ENCODE data around the gene DKK3.

DKK3 gene

GRCh38 chr11:11940551-11940950 lies 67.9 kb downstream of the DKK3 start:
- peaks cover 59% of the 10 kb centered on the region for H3K36me3 Mint-ChIP-seq
- no peak overlapping the region for H3K4me3 Mint-ChIP-seq
- no peaks in the 10 kb centered on the region for H3K4me1 Mint-ChIP-seq
- H3K9me3 Mint-ChIP-seq, result no peaks in the 10 kb centered on the region
- H3K27me3 Mint-ChIP-seq, result no peaks in the 10 kb centered on the region
- no peak for ATAC-seq
- H3K27ac Mint-ChIP-seq, result no peak overlapping the region

DNA sequence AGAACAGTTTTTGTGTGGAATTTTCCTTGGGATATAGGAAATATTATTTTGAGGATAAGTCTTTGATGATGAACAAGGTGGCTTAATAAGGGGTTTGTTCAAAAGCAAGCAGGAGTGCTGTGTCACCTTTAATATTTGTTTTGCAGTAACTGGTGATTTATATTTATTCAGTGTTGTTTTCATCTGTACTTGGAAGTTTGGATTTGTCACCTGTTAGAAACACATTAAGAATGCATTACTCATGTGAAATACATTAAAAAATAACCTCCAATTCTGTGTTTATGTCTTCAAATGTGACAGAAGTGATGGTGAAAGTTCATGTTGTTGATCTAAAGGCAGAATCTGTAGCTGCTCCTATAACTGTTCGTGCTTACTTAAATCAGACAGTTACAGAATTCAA lies 70.5 kb downstream of the DKK3 start:
- H3K9me3 Mint-ChIP-seq, result no peaks in the 10 kb centered on the region
- peaks cover 68% of the 10 kb centered on the region for H3K36me3 Mint-ChIP-seq
- ATAC-seq, result no peak

GRCh38 chr11:11937433-11937832 lies 71.0 kb downstream of the DKK3 start:
- H3K27ac Mint-ChIP-seq, result no peak overlapping the region
- H3K4me3 Mint-ChIP-seq, result no peak overlapping the region
- no peaks in the 10 kb centered on the region for H3K4me1 Mint-ChIP-seq
- H3K27me3 Mint-ChIP-seq, result no peaks in the 10 kb centered on the region
- no peaks in the 10 kb centered on the region for H3K9me3 Mint-ChIP-seq
- peaks cover 68% of the 10 kb centered on the region for H3K36me3 Mint-ChIP-seq
- no peak for ATAC-seq

More for the DNA sequence above, 70.5 kb downstream of the DKK3 start:
- Mint-ChIP-seq H3K4me1 (no peaks in the 10 kb centered on the region), H3K4me3 (no peak overlapping the region), H3K27me3 (no peaks in the 10 kb centered on the region), H3K27ac (no peak overlapping the region)

GRCh38 chr11:11935536-11935935 lies 72.9 kb downstream of the DKK3 start:
- Mint-ChIP-seq H3K4me3 (no peak overlapping the region), H3K9me3 (no peaks in the 10 kb centered on the region), H3K36me3 (peaks cover 75% of the 10 kb centered on the region), H3K4me1 (no peaks in the 10 kb centered on the region), H3K27ac (no peak overlapping the region), H3K27me3 (no peaks in the 10 kb centered on the region)
- ATAC-seq, result no peak

DNA sequence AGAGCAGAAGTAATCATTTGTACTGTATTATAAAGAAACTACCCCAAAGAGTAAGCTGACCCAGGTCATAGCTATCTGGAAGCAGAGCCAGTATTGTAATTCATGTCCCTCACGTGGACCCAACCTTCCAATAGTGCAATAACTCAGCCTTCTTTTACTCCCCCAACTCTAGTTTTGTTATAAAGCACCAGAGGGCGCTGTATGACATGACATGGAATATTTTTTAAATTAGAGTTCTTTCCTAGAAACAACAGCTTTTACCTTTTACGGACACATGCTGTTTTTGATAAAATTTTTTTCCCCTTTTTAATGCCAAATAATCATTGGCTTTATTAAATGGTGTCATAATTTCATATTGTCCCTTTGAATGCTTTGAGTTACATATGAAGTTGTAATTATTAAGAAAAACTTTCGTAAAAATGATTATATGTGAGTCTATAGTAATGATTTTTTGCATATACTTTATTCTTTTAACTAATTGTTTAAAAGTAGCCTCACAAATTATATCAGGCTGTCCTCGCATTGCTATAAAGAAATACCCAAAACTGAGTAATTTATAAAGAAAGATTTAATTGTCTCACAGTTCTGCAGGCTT lies 76.9 kb downstream of the DKK3 start:
- no peak for ATAC-seq
- Mint-ChIP-seq H3K9me3 (peaks cover 5% of the 10 kb centered on the region), H3K4me3 (no peak overlapping the region), H3K27ac (no peak overlapping the region), H3K4me1 (peaks cover 3% of the 10 kb centered on the region), H3K36me3 (peaks cover 65% of the 10 kb centered on the region), H3K27me3 (no peaks in the 10 kb centered on the region)

DNA sequence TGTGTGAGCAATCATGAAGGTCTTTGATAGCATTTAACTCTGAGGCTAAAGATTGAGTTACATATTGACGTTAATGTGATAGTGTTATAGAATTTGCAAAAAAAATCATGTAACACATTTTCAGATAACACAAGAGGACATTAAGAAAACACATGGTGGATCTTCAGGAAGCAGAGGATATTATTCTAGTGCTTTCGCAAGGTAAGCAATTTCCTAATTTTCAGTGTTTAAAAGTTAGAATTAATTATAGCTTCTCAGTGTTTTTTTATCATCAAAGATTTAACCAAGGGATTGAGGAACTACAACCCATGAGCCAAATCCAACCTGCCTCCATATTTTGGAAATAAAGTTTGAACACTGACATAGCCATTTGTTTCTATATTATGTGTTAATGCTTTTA lies 78.5 kb downstream of the DKK3 start:
- Mint-ChIP-seq H3K4me1 (peaks cover 15% of the 10 kb centered on the region), H3K36me3 (peaks cover 75% of the 10 kb centered on the region), H3K27me3 (no peaks in the 10 kb centered on the region), H3K4me3 (no peak overlapping the region), H3K9me3 (peaks cover 9% of the 10 kb centered on the region), H3K27ac (no peak overlapping the region)
- no peak for ATAC-seq

DNA sequence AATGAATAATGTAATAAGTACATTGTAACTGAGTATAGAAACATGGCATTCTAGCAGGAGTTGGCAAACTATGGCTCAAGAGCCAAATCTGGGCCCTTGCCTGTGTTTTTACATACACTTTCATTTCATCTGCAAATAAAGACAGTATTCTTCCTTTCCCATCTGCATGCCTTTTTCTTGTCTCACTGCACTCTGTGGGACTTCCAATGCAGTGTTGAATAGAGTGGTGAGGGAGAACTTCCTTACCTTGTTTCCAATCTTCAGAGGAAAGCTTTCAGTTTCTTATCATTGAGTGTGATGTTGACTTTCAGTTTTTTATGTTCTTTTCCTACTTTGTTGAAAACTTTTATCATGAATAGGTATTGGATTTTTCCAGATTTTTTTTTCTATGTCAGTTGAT lies 84.6 kb downstream of the DKK3 start:
- Mint-ChIP-seq H3K9me3 (peaks cover 9% of the 10 kb centered on the region), H3K27ac (no peak overlapping the region), H3K4me3 (no peak overlapping the region), H3K4me1 (peaks cover 15% of the 10 kb centered on the region), H3K27me3 (no peaks in the 10 kb centered on the region), H3K36me3 (peaks cover 47% of the 10 kb centered on the region)
- ATAC-seq, result no peak

DNA sequence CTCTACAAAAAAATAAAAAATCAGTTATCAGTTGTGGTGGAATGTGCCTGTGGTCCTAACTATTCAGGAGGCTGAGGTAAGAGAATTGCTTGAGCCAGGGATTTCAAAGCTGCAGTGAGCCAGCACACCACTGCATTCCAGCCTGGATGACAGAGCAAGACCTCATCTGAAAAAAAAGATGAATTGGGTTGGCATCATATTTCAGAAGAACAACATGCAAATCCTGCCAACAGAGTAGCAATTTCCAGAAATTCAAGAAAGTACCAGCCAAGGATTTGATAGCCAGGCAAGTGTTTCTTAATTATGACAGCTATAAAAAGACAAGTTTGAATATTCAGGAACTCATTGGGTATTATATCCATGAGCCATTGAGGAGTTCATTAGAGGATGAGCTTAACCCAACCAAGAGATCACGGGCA lies 91.4 kb downstream of the DKK3 start:
- no peak for ATAC-seq
- no peak overlapping the region for H3K27ac Mint-ChIP-seq
- H3K36me3 Mint-ChIP-seq, result peaks cover 40% of the 10 kb centered on the region
- H3K4me1 Mint-ChIP-seq, result peaks cover 8% of the 10 kb centered on the region
- no peaks in the 10 kb centered on the region for H3K9me3 Mint-ChIP-seq
- no peaks in the 10 kb centered on the region for H3K27me3 Mint-ChIP-seq
- no peak overlapping the region for H3K4me3 Mint-ChIP-seq

GRCh38 chr11:11915625-11916024 lies 92.8 kb downstream of the DKK3 start:
- no peak overlapping the region for H3K4me3 Mint-ChIP-seq
- no peaks in the 10 kb centered on the region for H3K27me3 Mint-ChIP-seq
- no peaks in the 10 kb centered on the region for H3K9me3 Mint-ChIP-seq
- peaks cover 53% of the 10 kb centered on the region for H3K36me3 Mint-ChIP-seq
- H3K27ac Mint-ChIP-seq, result no peak overlapping the region
- peaks cover 8% of the 10 kb centered on the region for H3K4me1 Mint-ChIP-seq
- ATAC-seq, result no peak

DNA sequence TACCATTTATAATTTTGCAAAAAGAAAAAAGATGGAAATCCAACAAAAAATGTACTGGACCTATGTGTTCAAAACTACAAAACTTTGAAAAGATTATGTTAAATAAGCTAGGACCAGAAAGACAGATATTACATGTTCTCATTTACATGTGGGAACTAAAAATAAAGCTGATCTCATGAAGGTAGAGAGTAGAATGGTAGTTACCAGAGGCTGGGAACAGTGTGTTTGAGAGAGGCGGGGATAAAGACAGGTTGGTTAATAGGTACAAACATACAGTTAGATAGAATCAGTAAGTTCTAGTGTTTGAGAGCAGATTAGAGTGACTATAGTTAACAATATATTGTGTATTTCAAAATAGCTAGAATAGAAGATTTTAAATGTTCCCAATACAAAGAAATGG lies 95.0 kb downstream of the DKK3 start:
- no peaks in the 10 kb centered on the region for H3K27me3 Mint-ChIP-seq
- no peaks in the 10 kb centered on the region for H3K9me3 Mint-ChIP-seq

More for the DNA sequence above, 95.0 kb downstream of the DKK3 start:
- Mint-ChIP-seq H3K4me1 (peaks cover 8% of the 10 kb centered on the region), H3K4me3 (no peak overlapping the region), H3K27ac (no peak overlapping the region), H3K36me3 (peaks cover 47% of the 10 kb centered on the region)
- no peak for ATAC-seq
